Hepatocyte (in vitro differentiated cells): Measurements from ENCODE around the gene P2RY2. TPM values are rescaled to one million over a fixed set of nuclear protein-coding genes. Genes with fewer than 3 reads are reported as not detected.

Experiments used
- DNase-seq: peaks from one replicate; pipeline ENCODE4 v3.0.0-alpha.2; 2016; ENCODE audit warnings: low spot score
- H2AFZ ChIP-seq: fragments of 200-600 bp; sonication (generic); 2 replicates; pipeline ENCODE4 v1.6.0; 2016; ENCODE audit warnings: antibody characterized with exemption, mild to moderate bottlenecking
- H3K27ac ChIP-seq: fragments of 200-600 bp; sonication (generic); 2 replicates; pipeline ENCODE4 v1.5.1; 2016; ENCODE audit warnings: mild to moderate bottlenecking
- H3K27me3 ChIP-seq: fragments of 200-600 bp; sonication (generic); 2 replicates; pipeline ENCODE4 v1.6.1; 2016
- H3K36me3 ChIP-seq: fragments of 200-600 bp; sonication (generic); replicated peaks from 2 replicates; pipeline ENCODE4 v1.5.1; 2016; ENCODE audit warnings: low read depth; ENCODE audit not compliant: insufficient read depth
- H3K4me1 ChIP-seq: fragments of 200-600 bp; sonication (generic); 2 replicates; pipeline ENCODE4 v1.5.1; 2016; ENCODE audit warnings: mild to moderate bottlenecking, moderate library complexity; ENCODE audit not compliant: insufficient read depth
- H3K4me2 ChIP-seq: fragments of 200-600 bp; sonication (generic); 2 replicates; pipeline ENCODE4 v1.6.0; 2016
- H3K4me3 ChIP-seq: fragments of 200-600 bp; sonication (generic); 2 replicates; pipeline ENCODE4 v1.5.1; 2016; ENCODE audit warnings: mild to moderate bottlenecking
- H3K79me2 ChIP-seq: fragments of 200-600 bp; sonication (generic); 2 replicates; pipeline ENCODE4 v1.6.0; 2017; ENCODE audit warnings: mild to moderate bottlenecking
- H3K9me2 ChIP-seq: fragments of 200-600 bp; sonication (generic); replicated peaks from 2 replicates; pipeline ENCODE4 v1.6.0; 2017; ENCODE audit warnings: mild to moderate bottlenecking; ENCODE audit not compliant: insufficient read depth
- H3K9me3 ChIP-seq: fragments of 200-600 bp; sonication (generic); 2 replicates; pipeline ENCODE4 v1.5.1; 2016; ENCODE audit warnings: low read depth, mild to moderate bottlenecking
- H4K20me1 ChIP-seq: fragments of 200-600 bp; sonication (generic); 2 replicates; pipeline ENCODE4 v1.6.0; 2016; ENCODE audit warnings: mild to moderate bottlenecking; ENCODE audit not compliant: insufficient read depth, poor library complexity, severe bottlenecking
- CTCF ChIP-seq: fragments of 200-600 bp; sonication (generic); IDR thresholded peaks from 2 replicates; pipeline ENCODE4 v1.5.1; 2016; ENCODE audit warnings: antibody characterized with exemption, mild to moderate bottlenecking; ENCODE audit not compliant: poor library complexity
- EZH2 ChIP-seq: fragments of 200-600 bp; sonication (generic); IDR thresholded peaks from 2 replicates; pipeline ENCODE4 v1.6.1; 2016; ENCODE audit warnings: antibody characterized with exemption, mild to moderate bottlenecking, borderline replicate concordance
- EZH2phosphoT487 ChIP-seq: fragments of 200-600 bp; sonication (generic); IDR thresholded peaks from one replicate; pipeline ENCODE4 v1.6.1; 2018; ENCODE audit warnings: antibody characterized with exemption, mild to moderate bottlenecking, low read depth, moderate library complexity; ENCODE audit not compliant: unreplicated experiment, severe bottlenecking
- WGBS: methylation state at CpG from one replicate; pipeline ENCODE4 v1.1.6; 2016; ENCODE audit warnings: low lambda C conversion rate; ENCODE audit errors: missing lambda C conversion rate; 5-methylcytosine and 5-hydroxymethylcytosine counted together
- polyA plus RNA-seq: library from polyadenylated mRNA; unstranded; fragments of >200 nt; fragmentation: Nextera tagmentation; extraction: Ambion mirVana; gene quantifications from 2 replicates; pipeline ENCODE4 v1.2.1, GENCODE V29; 2016
- total RNA-seq: library from RNA; depleted of rRNA; stranded (reverse); fragments of >200 nt; gene quantifications from 2 replicates; pipeline ENCODE4 v1.2.3, GENCODE V29; 2014

P2RY2 gene
- total and polyA plus RNA-seq, 2 experiments from 2014 or later = 2.5 to 6.3 TPM

GRCh38 chr11:73176874-73177155, 41.3 kb upstream of the P2RY2 start:
- no peak overlapping the region for H2AFZ ChIP-seq
- TF ChIP-seq EZH2 (no peak), EZH2phosphoT487 (no peak), CTCF (no peak)
- no peak for DNase-seq
- no peaks in the 10 kb centered on the region for H3K27me3 ChIP-seq
- no peak overlapping the region for H3K27ac ChIP-seq
- H4K20me1 ChIP-seq = no peaks in the 10 kb centered on the region
- H3K79me2 ChIP-seq = no peaks in the 10 kb centered on the region
- no peak overlapping the region for H3K4me2 ChIP-seq
- H3K9me3 ChIP-seq = no peaks in the 10 kb centered on the region
- no peaks in the 10 kb centered on the region for H3K36me3 ChIP-seq
- 100% methylated on average over 1 of the region's 1 CpG for WGBS
- no peaks in the 10 kb centered on the region for H3K9me2 ChIP-seq
- H3K4me3 ChIP-seq = no peak overlapping the region
- peaks cover 19% of the 10 kb centered on the region for H3K4me1 ChIP-seq

- no peaks in the 10 kb centered on the region for H3K79me2 ChIP-seq
- no peaks in the 10 kb centered on the region for H4K20me1 ChIP-seq
- no peak overlapping the region for H3K27ac ChIP-seq
- H3K9me2 ChIP-seq = no peaks in the 10 kb centered on the region
- DNase-seq = no peak
- TF ChIP-seq EZH2phosphoT487 (no peak), CTCF (no peak), EZH2 (no peak)
- peaks cover 19% of the 10 kb centered on the region for H3K4me1 ChIP-seq
- no peaks in the 10 kb centered on the region for H3K36me3 ChIP-seq
- 87% methylated on average over 3 of the region's 3 CpGs for WGBS
- no peaks in the 10 kb centered on the region for H3K9me3 ChIP-seq
- H3K4me3 ChIP-seq = no peak overlapping the region
- H3K4me2 ChIP-seq = no peak overlapping the region
- no peak overlapping the region for H2AFZ ChIP-seq
- H3K27me3 ChIP-seq = no peaks in the 10 kb centered on the region
Measured at GRCh38 chr11:73177380-73177777, 40.7 kb upstream of the P2RY2 start.

DNA sequence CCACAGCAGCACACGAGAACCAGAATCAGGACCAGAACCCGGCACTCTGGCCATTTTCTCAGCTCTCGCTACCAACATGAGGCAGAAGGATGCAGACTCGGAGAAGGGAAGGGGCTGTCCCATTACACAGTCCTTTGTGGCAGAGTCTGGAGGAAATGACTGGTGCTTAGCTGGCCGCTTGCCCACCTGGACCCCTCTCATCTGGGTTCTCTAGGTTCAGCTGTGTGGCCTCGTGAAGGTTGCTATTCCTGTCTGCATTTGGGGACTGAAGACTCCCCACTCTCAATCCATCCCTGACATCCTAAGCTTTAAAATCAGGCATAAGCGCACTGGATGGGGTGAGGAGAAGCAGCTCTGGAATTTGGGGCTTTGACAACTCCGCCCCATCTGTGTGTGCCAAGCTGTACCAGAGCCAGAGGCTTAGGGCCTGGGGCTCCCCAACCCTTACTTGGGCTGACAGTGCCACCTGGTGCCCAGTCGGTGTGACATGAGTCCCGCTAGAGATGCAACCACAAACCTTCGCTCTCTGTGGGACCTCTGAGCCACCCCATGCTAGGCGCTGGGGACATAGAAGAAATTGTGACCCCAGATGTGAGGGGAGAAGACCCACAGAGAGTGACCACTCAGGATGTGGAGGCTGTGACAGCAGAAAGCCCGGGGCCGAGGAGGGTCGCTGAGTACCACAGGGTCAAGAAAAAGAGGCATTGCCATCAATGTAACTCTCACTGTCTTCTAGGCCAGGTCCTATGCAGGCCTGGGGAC, 40.1 kb upstream of the P2RY2 start:
- Histone ChIP-seq H2AFZ (no peak overlapping the region), H4K20me1 (no peaks in the 10 kb centered on the region), H3K27ac (no peak overlapping the region), H3K36me3 (no peaks in the 10 kb centered on the region), H3K9me3 (no peaks in the 10 kb centered on the region), H3K4me3 (no peak overlapping the region), H3K4me1 (peaks cover 19% of the 10 kb centered on the region), H3K79me2 (no peaks in the 10 kb centered on the region), H3K27me3 (no peaks in the 10 kb centered on the region), H3K4me2 (no peak overlapping the region), H3K9me2 (no peaks in the 10 kb centered on the region)
- peak; percentile 87 for DNase-seq
- TF ChIP-seq EZH2phosphoT487 (no peak), EZH2 (no peak), CTCF (peak; percentile 88)
- WGBS = 64% methylated on average over 15 of the region's 15 CpGs

DNA sequence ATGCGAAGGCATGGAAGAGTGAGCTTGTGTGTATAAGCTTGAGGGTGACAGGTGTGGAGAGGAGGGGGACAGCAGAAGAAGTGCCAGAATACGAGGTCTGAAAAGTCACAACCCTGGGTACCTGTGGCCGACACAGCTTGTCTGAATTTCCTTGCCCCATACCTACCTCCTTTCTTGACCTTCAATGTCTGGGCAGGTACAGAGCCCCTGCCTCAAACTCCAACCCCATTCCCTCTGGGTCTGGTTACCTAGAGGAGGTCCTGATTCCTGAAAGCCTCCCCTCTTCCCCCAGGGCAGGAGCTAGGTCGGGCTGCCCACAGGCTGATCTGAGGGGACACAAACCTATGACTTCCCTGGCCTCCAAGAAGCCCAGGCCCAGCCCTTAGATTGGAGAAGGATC, 39.4 kb upstream of the P2RY2 start:
- H3K4me1 ChIP-seq = peaks cover 19% of the 10 kb centered on the region
- H3K27me3 ChIP-seq = no peaks in the 10 kb centered on the region
- H3K79me2 ChIP-seq = no peaks in the 10 kb centered on the region
- DNase-seq = no peak
- 77% methylated on average over 4 of the region's 4 CpGs for WGBS
- no peak for TF ChIP-seq EZH2phosphoT487
- H3K4me2 ChIP-seq = no peak overlapping the region
- no peaks in the 10 kb centered on the region for H4K20me1 ChIP-seq
- H3K9me3 ChIP-seq = no peaks in the 10 kb centered on the region
- H3K9me2 ChIP-seq = no peaks in the 10 kb centered on the region
- H2AFZ ChIP-seq = no peak overlapping the region
- no peak overlapping the region for H3K4me3 ChIP-seq
- no peaks in the 10 kb centered on the region for H3K36me3 ChIP-seq
- H3K27ac ChIP-seq = no peak overlapping the region
